C4-2B (cell line): Measurements from ENCODE around the gene LHFPL2.

Experiments used
- H3K27ac ChIP-seq: fragments of 450-650 bp; 2 replicates; pipeline ENCODE4 v1.5.1; 2017
- ZFX ChIP-seq: fragments of 450-650 bp; IDR thresholded peaks from 2 replicates; pipeline ENCODE4 v1.6.1; 2017
- TF ChIP-seq, protein P1 (sequence below): fragments of 450-650 bp; conservative IDR thresholded peaks from 2 replicates; pipeline ENCODE4 v1.5.1; 2017; ENCODE audit warnings: mild to moderate bottlenecking

Gene LHFPL2

DNA sequence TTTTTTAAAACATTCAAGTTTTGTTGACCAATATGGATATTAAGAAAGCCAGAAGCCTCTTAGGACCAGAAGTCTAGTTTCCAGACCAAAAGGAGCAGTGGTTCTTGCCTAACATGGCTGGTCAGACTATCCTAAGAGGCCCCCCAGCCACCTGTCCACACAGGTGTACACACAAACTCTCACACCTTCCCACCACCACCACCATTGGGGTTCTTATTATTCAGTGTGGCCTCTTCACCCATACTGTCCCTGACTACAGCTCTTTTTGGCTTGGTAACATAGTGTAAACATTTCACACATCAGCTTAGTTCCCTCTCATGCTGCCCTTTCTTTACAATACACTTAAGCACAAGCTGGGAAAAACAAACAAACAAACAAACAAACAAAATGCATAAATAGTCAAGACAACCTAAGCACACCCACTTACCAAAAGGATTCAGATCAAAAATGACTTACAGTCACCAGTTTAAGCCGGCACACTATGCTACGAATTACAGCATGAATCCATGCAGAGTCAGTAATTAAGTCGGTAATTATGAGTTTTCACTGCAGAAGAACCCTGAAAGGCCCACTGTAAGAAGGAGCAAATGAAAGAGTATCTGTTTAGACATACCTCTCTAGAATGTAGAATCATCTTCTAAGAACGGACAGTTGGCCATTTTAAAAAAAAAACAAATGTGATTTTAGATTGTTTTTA is 9.5 kb downstream of the LHFPL2 start:
- no peak overlapping the region for H3K27ac ChIP-seq
- TF ChIP-seq, protein P1, sequence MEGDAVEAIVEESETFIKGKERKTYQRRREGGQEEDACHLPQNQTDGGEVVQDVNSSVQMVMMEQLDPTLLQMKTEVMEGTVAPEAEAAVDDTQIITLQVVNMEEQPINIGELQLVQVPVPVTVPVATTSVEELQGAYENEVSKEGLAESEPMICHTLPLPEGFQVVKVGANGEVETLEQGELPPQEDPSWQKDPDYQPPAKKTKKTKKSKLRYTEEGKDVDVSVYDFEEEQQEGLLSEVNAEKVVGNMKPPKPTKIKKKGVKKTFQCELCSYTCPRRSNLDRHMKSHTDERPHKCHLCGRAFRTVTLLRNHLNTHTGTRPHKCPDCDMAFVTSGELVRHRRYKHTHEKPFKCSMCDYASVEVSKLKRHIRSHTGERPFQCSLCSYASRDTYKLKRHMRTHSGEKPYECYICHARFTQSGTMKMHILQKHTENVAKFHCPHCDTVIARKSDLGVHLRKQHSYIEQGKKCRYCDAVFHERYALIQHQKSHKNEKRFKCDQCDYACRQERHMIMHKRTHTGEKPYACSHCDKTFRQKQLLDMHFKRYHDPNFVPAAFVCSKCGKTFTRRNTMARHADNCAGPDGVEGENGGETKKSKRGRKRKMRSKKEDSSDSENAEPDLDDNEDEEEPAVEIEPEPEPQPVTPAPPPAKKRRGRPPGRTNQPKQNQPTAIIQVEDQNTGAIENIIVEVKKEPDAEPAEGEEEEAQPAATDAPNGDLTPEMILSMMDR, result no peak
- TF ChIP-seq ZFX, result no peak

DNA sequence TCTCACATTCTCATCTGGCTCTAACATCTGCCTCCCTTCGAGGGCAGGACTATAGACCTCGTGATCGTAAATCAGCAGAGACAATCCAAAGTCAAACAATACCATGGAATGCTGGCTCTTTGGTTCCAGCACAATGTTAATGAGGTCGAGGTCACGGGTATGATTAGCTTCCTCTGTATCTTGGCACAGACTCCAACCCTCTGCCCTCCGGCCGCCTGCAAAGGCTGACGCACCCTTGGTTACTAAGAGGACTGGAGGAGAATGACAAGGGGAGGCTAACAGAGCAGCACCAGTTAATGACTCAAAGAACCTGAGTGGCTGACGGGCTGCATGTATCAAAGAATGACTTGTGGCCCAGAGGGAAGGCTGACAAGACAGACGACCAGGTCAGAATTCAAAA is 10.1 kb downstream of the LHFPL2 start:
- H3K27ac ChIP-seq, result no peak overlapping the region
- no peak for TF ChIP-seq ZFX

DNA sequence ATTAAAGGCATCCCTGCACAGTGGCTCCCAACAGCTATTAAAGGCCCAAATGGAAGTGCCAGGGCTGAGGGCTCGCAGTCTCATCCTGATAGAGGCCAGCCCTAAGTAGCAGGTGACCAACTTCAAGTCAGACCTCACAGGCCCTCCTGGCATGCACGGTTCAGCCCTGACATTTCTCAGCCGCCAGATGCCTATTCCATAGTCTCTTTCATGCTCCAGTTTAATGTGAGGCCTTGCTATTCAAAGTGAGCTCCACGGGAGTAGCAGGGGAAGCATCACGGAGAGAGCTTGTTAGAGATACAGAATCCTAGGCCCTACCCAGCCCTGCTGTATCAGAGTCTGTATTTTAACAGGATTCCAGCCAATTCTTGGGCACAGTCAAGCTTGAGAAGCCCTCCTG is 11.1 kb downstream of the LHFPL2 start:
- no peak overlapping the region for H3K27ac ChIP-seq
- TF ChIP-seq, protein P1, result no peak
- no peak for TF ChIP-seq ZFX

DNA sequence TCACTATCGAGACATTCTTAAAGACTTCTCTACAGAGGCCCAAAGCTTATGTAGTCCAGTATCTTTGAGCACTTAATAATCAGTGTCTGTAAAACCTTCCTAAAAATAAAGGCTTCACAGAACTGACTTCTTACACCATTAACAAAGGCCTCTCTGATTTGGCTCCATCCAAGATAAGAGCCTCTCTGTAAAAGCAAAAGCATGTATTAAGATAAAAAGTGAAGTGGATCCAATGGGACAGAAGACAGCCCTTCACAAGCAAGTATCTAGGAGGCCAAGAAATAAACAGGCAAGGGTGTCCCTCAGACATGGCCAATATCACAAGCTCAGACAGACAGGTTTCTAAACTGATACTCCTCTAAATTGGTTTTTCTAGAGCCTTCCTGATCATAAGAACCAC is 11.9 kb downstream of the LHFPL2 start:
- TF ChIP-seq, protein P1, result no peak
- no peak for TF ChIP-seq ZFX

DNA sequence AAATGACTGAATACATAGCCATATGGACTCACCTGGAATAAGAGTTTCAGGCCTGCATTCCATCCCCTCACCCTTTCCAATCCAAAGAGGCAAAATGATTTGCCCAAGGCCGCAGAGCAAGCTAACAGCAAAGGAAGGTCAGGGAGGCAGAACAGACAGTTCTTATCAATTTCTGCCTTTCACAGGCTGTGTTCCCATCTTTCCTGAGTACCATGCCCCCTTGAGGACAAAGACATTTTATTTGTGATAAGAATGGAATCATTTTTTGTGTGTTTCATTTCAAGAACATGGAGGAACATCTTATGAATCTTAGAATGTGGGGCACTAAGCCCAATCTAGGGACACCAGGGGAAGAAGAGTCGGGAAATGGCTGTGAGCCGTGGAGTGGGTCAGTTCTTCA is 13.9 kb downstream of the LHFPL2 start:
- H3K27ac ChIP-seq, result no peak overlapping the region
- no peak for TF ChIP-seq ZFX
- TF ChIP-seq, protein P1, result no peak; the same call in 1 of the 2 replicates

More for the DNA sequence above, 11.9 kb downstream of the LHFPL2 start:
- no peak overlapping the region for H3K27ac ChIP-seq

DNA sequence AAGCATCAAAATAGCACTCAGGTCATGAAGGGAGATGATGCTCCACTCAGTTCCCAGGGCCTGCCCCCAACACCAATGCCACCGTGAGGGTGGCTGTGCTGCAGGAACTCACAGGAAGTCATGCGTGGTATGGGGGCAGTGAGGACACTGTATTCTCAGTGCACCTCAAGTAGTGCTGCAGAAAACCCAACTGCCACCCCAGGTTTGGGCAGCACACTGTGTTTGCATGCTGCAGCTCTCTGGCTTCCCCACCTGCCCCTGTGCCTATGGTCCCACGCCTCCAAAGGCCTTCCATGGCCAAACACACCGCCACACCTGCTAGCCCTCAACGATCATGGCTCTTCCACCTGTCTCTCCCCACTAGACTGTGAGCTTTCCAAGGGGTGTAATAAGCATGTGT is 14.3 kb downstream of the LHFPL2 start:
- no peak overlapping the region for H3K27ac ChIP-seq
- no peak for TF ChIP-seq ZFX
- TF ChIP-seq, protein P1, result no peak

DNA sequence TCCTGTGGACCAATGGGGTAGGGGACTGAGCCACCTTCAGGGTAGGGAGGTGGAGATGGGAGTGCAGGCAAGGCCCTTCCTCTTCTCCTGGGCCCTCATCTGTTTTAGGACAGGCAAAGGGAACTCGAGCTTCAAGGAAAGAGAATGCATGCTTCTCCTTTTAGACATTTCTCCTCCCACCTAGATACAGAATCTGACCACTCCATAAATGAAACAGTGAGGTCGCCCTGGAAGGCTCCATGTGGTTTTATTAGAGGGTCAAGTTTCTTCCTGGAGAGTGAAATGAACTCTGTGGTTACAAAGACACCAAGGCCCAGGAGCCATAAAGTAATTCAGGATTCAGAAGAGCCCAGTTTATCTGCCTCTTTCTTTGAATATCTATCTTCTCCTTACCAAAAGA is 14.9 kb downstream of the LHFPL2 start:
- no peak for TF ChIP-seq ZFX
- TF ChIP-seq, protein P1, result no peak
- no peak overlapping the region for H3K27ac ChIP-seq

DNA sequence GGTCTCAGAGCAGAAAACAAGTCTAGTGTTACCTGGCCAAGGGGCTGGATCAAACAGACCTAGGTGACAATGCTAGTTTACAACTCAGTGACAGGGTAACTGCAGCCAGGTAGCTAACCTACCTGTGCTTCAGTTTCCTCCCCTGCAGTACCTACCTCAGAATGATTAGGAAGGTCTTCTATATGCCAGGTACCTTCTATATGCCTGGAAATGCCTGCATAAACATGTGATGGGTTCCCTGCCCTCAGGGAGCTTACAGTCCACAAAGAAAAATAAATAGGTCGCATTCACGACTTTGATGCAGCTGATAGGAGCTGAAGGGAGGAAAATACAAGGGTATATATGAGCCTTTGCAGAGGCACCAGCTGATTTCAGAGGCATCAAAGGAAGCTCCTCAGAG is 16.1 kb downstream of the LHFPL2 start:
- TF ChIP-seq ZFX, result no peak
- TF ChIP-seq, protein P1, result no peak
- no peak overlapping the region for H3K27ac ChIP-seq
